Globus pallidus (tissue), 1 donor: ENCODE data around the gene DACH2.

ENCODE experiments used
- DNase-seq: peaks from one replicate; pipeline ENCODE4 v3.0.0-alpha.2; 2015; ENCODE audit warnings: low spot score

The DACH2 gene

GRCh38 chrX:86322913-86323312, 174.7 kb downstream of the DACH2 start:
- no peak for DNase-seq

- DNase-seq, result no peak
Observed at GRCh38 chrX:86329174-86329573, 180.9 kb downstream of the DACH2 start.

GRCh38 chrX:86348669-86349068, 200.4 kb downstream of the DACH2 start:
- no peak for DNase-seq

- no peak for DNase-seq
Observed at GRCh38 chrX:86349115-86349514, 200.9 kb downstream of the DACH2 start.

- DNase-seq, result no peak
Observed at GRCh38 chrX:86369847-86370630, 221.8 kb downstream of the DACH2 start.

GRCh38 chrX:86370927-86371326, 222.7 kb downstream of the DACH2 start:
- DNase-seq, result no peak

- no peak for DNase-seq
Observed at GRCh38 chrX:86379209-86379608, 231.0 kb downstream of the DACH2 start.

- no peak for DNase-seq
Observed at GRCh38 chrX:86383681-86384540, 235.7 kb downstream of the DACH2 start.

- DNase-seq, result no peak
Observed at GRCh38 chrX:86407371-86407770, 259.1 kb downstream of the DACH2 start.

GRCh38 chrX:86421771-86422170, 273.5 kb downstream of the DACH2 start:
- DNase-seq, result no peak

GRCh38 chrX:86436116-86436515, 287.9 kb downstream of the DACH2 start:
- no peak for DNase-seq

GRCh38 chrX:86455495-86455894, 307.2 kb downstream of the DACH2 start:
- DNase-seq, result no peak

GRCh38 chrX:86460760-86461159, 312.5 kb downstream of the DACH2 start:
- no peak for DNase-seq

GRCh38 chrX:86504297-86504696, 356.0 kb downstream of the DACH2 start:
- DNase-seq, result no peak

- DNase-seq, result no peak
Observed at GRCh38 chrX:86507331-86507730, 359.1 kb downstream of the DACH2 start.

GRCh38 chrX:86579777-86580176, 431.5 kb downstream of the DACH2 start:
- no peak for DNase-seq

- DNase-seq, result no peak
Observed at GRCh38 chrX:86604607-86605006, 456.4 kb downstream of the DACH2 start.

- DNase-seq, result no peak
Observed at GRCh38 chrX:86696951-86697350, 548.7 kb downstream of the DACH2 start.

GRCh38 chrX:86711531-86712180, 563.4 kb downstream of the DACH2 start:
- no peak for DNase-seq

GRCh38 chrX:86714441-86714840, 566.2 kb downstream of the DACH2 start:
- no peak for DNase-seq

- no peak for DNase-seq
Observed at GRCh38 chrX:86724277-86724676, 576.0 kb downstream of the DACH2 start.

GRCh38 chrX:86747091-86747490, 598.8 kb downstream of the DACH2 start:
- no peak for DNase-seq

GRCh38 chrX:86805241-86805640, 657.0 kb downstream of the DACH2 start:
- no peak for DNase-seq
